NCI-H2029 (cell line): Measurements from ENCODE around the gene B3GALT5.

Experiments used
- DNase-seq: peaks from one replicate; lab custom pipeline; 2025; lab: John Stamatoyannopoulos, UW

Gene B3GALT5

DNA sequence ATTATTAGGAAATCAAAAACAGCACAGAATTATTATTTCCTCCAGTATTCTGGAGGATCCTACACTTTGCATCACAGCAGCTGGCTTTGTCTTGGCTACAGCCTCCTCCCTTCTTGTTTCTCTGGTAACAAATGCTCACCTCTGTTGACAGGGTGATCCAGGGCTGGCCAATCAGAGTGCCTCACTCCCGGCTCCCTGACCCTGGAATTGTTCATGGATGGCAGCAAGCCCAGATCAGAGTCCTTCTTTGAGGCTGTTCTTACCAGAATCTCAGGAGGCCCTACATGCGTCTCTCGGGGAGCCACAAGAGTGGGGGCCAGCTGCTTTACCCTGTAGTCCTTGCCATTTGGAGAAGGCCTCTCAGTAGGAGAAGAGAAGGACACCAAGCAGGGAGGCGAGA, 83.9 kb downstream of the B3GALT5 start:
- DNase-seq = peak; percentile 91

DNA sequence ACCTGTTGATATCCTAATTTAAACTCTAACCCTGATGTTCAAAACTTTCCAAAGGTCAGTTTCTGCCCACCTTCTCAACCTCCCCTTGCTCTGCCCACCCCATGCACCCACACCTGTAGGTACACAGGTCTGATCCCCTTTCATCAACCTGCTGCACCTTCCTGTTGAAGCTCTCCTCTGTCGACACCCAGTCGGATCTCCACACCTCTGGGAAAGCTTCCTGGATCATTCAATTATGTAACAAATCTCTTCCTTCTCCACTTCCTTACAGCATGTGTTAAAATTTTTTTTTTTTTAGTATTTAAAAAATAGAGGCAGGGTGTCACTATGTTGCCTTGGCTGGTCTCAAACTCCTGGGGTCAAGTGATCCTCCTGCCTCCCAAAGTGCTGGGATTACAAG, 87.6 kb downstream of the B3GALT5 start:
- no peak for DNase-seq

DNA sequence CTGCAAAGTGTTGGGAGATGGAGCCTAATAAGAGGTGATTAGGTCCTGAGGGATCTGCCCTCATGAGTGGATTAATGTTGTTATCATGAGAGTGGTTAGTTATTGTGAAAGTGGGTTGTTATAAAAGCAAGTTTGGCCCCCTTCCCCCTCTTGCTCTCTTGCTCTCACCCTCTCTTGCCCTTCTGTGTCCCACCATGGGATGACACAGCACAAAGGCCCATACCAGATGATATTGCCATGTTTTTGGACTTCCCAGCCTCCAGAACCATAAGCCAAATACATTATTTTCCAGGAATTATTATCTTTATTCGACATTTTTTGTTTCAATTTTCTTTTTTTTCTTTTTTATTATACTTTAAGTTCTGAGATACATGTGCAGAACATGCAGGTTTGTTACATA, 90.8 kb downstream of the B3GALT5 start:
- no peak for DNase-seq

DNA sequence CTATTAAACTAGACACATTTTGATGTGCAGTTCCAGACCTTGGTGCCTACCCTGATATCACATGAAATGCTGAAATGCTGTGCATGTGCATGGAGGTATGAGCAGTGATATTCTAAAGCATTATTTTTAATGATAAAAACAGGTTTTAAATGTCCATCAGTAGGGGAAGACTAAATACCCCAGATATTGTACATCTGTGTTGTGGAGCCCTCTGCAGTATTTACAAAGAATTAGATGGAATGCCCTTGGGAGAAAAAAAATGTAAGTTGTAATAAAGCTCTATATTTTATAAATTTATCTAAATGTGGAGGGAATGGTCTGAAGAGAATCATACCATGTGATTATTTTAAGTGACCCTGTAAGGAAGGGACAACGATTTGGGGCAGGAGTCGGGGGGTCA, 93.1 kb downstream of the B3GALT5 start:
- DNase-seq = no peak

GRCh38 chr21:39707316-39707715, 94.6 kb downstream of the B3GALT5 start:
- no peak for DNase-seq

GRCh38 chr21:39710866-39711265, 98.1 kb downstream of the B3GALT5 start:
- no peak for DNase-seq

- DNase-seq = no peak
Observed at GRCh38 chr21:39712273-39712672, 99.5 kb downstream of the B3GALT5 start.

DNA sequence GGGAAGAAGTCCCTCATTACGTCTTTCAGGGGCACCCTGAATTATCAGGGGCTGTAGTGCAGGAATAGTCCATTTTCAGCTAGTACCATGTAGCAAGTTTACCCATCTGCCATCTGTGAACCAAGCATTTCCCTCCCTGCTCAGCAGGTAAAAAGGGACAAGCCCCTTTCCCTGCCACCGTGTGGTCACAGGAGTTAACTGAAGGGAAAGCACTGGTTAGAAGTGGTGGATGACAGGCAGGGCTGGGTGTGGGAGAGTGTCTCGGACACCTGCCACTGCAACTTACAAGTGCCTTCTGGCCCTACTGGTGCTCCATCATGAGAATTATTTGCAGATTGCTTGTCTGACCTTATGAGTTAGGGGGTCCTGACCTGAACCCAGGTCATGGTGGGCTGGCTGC, 100.2 kb downstream of the B3GALT5 start:
- peak; percentile 64 for DNase-seq

- DNase-seq = no peak
Observed at GRCh38 chr21:39713905-39714304, 101.2 kb downstream of the B3GALT5 start.

DNA sequence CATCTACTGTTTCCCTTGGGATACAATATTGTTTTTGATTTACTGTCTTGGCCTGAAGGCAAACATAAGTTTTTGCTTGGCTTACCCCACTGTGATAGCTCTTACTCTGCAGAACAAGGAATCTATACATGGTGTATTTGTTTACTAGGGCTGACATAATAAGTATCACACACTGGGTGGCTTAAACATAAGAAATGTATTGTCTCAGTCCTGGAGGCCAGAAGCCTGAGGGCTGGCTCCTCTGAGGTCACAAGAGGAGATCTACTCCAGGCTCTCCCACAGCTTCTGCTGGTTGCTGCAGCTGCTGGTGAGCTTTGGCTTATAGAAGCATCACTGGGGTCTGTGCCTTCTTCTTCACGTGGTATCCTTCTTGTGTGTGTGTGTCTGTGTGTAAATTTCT, 101.6 kb downstream of the B3GALT5 start:
- DNase-seq = no peak

GRCh38 chr21:39715804-39716397, 103.2 kb downstream of the B3GALT5 start:
- DNase-seq = peak; percentile 48

DNA sequence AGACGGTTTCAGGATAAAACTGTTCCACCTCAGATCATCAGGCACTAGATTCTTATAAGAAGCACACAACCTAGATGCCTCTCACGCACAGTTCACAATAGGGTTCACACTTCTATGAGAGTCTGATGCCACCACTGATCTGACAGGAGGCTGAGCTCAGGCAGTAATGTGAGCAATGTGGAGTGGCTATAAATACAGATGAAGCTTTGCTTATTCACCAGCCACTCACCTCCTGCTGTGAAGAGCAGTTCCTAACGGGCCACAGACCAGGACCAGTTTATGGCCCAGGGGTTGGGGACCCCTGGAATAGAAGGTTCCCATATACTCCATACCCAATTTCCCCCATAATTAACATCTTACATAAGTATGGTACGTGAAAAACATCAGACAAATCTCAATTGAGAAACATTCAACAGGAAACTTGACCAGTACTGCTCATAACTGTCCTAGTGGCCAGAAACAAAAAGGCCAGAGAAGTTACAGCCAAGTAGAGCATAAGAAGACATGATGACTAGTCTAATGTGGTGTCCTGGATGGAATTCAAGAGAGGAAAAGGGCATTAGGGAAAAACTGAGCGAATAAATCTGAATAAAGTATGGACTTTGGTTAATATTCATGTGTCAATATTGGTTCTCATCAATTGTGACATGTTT, 107.5 kb downstream of the B3GALT5 start:
- no peak for DNase-seq

GRCh38 chr21:39721885-39722284, 109.1 kb downstream of the B3GALT5 start:
- no peak for DNase-seq
